Retina (tissue), 1 donor: ENCODE data around the gene ATP11B.
"Not testable (repeated sequence)": the region's sequence is repeated elsewhere in the genome, so short reads cannot be mapped to it uniquely, and the experiment has no call there.

ENCODE experiments used
- DNase-seq: peaks from one replicate; pipeline ENCODE4 v3.0.0-alpha.2; 2016

The ATP11B gene

DNA sequence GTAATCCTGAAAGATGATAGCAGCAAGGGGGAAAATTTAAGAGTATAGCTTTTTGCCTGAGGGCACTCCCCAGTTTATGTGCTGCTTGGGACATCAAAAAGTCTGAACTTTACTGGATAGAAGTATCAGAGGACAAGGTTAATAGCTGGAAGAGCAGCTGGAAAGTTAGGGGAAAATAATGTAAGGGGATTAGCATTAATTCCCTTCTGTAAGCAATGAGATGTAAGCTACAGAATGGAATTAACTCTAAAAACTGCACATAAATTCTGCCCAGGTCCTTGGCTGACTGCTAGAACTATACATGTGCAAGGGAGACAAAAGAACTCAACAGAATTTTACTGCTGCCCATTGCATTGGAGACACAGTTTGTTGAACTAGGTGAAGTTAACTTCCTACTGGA is 55.6 kb downstream of the ATP11B start:
- DNase-seq: no peak

DNA sequence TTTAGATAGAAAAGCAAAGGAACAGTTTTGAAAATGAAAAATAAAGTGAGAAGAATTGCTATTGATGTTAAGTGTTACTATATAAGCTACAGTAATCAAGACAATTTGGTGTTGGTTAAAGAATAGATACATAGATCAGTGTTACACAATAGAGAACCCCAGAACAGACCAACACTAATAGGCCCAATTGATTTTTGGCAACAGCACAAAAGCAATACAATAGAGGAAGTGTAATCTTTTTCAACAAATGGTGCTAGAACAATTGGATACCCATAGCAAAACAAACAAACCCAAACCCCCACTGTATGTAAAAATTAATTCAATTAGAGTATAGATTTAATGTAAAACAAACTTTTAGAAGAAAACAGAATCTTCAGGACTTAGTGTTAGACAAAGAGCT is 61.8 kb downstream of the ATP11B start:
- no peak for DNase-seq

GRCh38 chr3:182861348-182861747 is 68.0 kb downstream of the ATP11B start:
- no peak for DNase-seq

DNA sequence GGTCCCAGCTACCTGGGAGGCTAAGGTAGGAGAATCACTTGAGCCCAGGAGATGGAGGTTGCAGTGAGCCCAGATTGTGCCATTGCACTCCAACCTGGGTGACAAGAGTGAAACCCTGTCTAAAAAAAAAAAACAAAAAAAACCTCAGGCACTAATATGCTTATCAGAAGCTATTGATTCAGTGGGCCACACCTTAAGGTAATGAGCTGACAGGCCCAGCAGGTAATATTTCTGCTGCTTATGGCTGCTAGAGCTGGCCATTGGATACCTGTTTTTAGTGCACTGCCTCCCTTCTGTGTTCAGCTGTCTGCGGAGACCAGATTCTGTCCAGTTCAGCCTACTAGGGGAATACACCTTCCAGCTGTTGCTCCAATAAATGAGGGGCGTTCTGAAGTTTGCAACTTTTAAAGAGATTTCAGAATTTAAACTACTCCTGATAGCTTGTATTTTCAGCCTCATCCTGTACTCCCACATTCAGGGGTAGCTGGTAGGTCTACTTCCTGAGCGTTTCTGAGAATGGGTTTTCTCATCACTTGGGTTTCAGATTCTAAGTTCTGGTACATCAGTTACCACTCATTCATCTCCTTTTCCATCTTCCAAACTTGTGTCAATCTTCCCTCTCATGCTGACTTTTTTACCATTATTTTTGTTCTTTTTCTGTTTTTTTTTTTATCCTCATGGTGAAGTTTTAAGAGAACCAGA is 69.0 kb downstream of the ATP11B start:
- DNase-seq: no peak

DNA sequence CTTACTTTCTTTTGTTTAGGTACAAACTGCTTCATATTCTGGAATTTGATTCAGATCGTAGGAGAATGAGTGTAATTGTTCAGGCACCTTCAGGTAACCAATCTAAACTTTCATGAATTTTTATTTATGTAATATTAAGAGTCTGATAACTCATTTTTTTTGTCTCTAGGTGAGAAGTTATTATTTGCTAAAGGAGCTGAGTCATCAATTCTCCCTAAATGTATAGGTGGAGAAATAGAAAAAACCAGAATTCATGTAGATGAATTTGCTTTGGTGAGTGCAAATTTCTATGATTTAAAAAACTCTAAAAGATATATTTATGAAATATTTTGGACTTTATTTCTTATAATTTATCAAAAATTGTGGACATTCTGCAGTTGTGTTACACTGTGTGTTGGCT is 75.8 kb downstream of the ATP11B start:
- no peak for DNase-seq

- not testable (repeated sequence) for DNase-seq
Measured at GRCh38 chr3:182870917-182871316, 77.6 kb downstream of the ATP11B start.

DNA sequence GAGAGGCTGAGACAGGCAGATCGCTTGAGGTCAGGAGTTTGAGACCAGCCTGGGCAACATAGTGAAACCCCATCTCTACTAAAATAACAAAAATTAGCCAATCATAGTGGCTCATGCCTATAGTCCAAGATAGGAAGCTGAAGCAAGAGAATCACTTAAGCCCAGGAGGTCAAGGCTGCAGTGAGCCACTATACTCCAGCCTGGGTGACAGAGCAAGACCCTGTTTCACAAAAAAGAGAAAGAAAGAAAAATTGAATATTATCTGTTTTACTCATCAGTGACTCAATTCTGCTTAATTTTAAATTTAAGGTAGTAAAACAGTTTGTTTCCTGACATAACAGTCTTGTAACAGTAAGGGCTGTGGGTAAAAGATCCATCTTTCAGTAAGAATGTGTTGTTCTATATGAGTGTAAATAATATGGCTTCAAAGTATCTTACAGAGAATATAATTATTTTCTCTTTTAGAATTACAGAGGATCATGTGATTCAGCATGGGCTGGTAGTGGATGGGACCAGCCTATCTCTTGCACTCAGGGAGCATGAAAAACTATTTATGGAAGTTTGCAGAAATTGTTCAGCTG is 85.8 kb downstream of the ATP11B start:
- DNase-seq: no peak

DNA sequence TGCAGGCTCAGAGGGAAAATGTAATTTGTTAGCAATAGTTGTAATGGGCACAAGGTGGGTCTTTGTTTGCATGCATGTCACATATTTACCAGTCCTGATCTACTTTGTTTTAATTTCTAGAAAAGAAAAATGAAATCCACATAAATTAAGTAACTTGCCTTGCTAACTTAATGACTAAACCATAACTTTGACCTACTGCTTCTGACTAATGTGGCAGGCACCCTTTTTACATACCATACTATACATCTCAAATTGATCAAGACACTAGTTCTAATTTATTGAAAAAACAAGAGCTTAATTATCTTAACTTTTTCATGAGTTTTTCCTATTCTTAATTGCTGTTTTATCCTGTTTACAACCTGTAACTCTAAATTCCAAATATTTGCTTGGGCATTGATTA is 93.2 kb downstream of the ATP11B start:
- DNase-seq: no peak

- no peak for DNase-seq
Measured at GRCh38 chr3:182889948-182890629, 96.8 kb downstream of the ATP11B start.

- no peak for DNase-seq
Measured at GRCh38 chr3:182891364-182891763, 98.1 kb downstream of the ATP11B start.

GRCh38 chr3:182892226-182892625 is 98.9 kb downstream of the ATP11B start:
- DNase-seq: no peak

DNA sequence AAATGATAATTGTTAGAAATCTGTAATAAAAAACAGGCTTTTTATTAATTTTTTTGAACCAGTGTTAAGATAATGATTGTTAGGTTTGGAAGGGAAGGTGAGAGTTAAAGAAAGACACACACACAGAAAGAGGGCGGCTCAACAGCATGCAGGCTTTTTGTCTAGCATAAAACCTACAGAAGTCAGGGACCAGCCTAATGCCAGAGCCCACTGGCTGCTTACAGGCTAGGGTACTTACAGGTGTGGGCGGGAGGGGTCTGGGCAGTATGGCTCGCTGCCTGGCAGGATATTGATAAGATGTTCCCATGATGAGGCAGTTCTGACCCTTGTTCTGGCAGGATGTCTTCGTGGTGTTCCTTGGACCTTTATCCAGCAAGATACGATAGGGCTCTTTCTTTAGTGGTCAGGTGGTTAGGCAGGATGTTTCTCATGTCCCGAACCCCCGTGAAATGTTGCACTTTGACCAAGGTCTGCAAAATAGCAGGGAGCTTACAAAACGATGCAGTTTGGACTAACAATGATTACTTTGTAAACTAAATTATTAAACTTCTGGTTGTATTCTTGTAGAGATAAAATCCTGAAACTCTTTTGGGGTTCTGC is 102.3 kb downstream of the ATP11B start:
- DNase-seq: no peak

- DNase-seq: no peak
Measured at GRCh38 chr3:182896553-182896952, 103.2 kb downstream of the ATP11B start.

DNA sequence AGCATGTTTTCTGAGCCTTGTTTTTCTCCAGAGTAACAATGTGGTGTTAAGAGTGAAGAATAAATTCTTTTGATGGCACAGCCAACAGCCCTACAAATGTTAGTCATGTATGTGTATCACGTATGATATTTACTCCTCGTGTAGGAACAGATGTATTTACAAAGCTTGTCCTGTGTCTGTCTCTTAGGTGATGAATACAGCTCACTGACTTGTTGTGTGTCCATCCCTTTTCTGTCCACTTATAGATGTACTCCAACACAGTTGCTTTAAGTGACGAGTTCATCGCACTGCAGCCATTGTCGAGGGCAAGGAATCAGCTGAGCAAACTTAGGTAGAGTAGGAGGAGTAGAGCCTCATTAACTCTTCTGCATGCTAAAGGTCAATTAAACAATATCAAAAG is 108.9 kb downstream of the ATP11B start:
- no peak for DNase-seq

DNA sequence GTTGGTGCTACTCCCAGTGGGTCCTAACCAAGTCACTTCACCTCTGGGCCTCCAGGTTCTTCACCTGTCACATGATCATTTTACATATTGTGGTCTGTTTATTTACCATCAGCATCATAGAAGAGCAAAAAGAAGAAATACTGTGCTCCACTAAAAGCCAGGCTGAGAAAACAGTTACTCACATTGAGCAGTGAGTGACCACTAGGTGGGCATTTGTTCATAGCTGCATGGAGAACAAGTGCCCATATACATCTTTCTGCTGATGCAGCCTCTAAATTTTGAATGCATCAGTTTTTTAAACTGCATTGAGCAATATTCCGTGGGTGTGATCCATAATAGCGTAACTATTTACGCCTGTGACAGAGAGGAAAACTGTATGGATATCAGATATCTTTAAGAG is 110.9 kb downstream of the ATP11B start:
- DNase-seq: no peak

DNA sequence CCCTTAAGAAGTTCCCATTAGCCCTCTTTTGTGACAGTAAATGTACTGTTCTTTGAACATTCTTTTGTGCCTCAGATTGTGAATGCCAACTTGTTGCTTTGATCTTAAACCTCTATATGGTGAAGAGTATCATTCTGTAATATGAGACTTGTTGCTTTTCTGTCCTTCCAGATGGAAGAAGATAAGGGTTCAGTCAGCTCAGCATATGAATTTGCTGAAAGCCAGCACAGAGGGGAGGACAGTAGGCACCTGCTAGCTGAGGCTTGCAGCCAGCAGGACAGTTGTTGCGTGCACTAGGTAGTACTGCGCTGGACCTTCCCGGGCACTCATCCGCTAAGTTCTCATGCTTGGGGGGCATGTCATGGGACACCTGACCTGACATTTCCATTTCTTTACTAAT is 112.3 kb downstream of the ATP11B start:
- no peak for DNase-seq

DNA sequence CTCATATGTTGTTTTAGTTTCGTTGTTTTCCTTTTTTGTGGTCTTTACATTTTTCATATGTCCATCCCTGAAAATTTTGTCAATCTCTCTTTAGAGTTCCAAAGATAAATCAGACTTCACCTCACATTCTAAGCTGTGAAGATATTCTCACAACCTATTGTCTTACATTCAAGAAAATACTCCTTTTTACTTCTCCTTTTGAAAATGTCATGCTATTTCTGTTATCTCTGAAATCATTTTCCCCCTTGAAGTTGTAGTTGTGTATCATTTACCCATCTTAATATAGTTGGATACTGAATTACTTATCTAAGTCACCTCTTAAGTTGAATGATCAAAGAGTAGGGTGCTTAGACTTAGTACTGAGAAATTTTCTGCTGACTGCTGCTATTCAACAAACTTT is 112.7 kb downstream of the ATP11B start:
- DNase-seq: no peak

DNA sequence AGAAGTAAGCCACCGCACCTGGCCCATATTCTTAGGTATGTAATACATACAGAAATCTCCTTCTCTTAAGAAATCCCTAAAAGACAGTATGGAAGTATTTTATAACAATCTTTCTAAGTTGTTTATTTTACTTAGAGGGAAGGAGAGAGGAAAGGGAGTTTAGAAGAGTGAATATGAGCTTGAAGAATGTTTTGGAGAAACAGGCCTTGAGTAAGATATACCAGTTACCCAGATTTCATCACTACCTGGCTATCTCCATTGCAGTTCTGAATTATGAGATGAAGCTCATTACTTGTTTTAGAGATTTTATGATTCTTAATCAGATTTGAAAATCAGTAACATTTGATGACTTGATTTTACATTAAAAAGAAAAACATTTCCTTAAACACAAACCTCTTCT is 115.2 kb downstream of the ATP11B start:
- no peak for DNase-seq

- no peak for DNase-seq
Measured at GRCh38 chr3:182909318-182910040, 116.2 kb downstream of the ATP11B start.

- DNase-seq: no peak
Measured at GRCh38 chr3:182910936-182911781, 117.9 kb downstream of the ATP11B start.

DNA sequence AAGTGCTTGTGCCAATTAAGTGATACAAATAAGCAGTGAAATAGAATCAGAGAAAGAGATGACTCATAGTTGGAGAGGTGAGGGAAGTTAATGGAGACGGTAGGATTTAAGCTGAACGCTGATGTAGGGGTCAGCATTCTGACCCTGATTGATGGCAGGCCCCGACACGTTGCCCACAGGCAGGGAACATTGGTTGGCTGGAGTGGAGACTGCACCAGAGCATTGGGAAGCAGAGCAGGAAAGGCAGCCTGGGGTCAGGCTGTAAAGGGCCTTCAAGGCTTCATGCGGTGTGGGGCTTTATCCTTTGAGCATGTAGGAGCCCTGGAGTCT is 118.4 kb downstream of the ATP11B start:
- DNase-seq: no peak

DNA sequence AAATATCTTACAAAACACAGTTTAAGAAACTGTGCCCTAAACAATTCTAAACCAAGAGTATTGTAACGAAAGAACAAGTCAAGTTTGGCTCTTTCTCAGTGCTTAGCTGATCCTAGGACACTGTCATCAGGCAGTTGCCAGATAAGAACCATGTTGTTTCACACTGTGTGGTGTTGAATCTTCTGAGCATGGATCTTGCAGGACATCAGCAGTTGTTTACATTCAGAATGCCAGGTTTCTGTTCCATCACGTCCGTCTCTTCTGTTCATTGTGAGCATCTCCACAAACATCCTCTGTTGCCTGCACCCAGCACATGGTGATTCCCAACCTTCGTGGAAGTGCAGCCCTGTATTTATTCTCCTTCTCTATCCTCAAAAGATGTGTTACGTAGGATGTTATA is 119.2 kb downstream of the ATP11B start:
- DNase-seq: no peak

- DNase-seq: no peak
Measured at GRCh38 chr3:182913889-182914288, 120.6 kb downstream of the ATP11B start.
